ENCODE measurements around the gene IL1RAPL1. TPM values are rescaled to one million over a fixed set of nuclear protein-coding genes. Genes with fewer than 3 reads are reported as not detected.

IL1RAPL1 gene
- total RNA-seq, 4 donors from 2014 or later, result 0.78 TPM; not detected in 3

DNA sequence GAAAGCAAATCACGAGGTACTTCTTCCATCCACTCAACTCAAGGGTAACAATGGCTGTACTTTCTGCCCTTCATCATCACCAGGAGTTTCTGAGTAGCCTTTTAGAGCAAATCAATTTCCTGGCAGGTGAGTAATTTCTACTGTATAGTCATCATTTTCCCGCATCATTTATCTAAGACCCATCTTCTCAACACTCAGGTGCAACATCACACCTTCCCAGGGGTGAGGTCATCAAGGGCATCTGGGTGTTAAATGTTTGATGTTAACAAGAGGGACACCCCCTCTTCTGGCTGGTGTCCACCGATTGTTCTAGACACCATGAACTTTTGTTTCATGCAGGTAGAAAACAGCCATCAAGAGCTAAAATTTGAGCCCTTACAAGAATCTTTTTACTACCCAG lies 1314.8 kb downstream of the IL1RAPL1 start:
- Histone ChIP-seq H3K36me3 (no peaks in the 10 kb centered on the region), H3K9me3 (no peaks in the 10 kb centered on the region), H3K4me3 (replicated peaks in 1 of 3) (no peak overlapping the region), H3K27me3 (no peaks in the 10 kb centered on the region), H3K27ac (no peak overlapping the region), H3K4me1 (no peaks in the 10 kb centered on the region)
- TF ChIP-seq, protein P1, sequence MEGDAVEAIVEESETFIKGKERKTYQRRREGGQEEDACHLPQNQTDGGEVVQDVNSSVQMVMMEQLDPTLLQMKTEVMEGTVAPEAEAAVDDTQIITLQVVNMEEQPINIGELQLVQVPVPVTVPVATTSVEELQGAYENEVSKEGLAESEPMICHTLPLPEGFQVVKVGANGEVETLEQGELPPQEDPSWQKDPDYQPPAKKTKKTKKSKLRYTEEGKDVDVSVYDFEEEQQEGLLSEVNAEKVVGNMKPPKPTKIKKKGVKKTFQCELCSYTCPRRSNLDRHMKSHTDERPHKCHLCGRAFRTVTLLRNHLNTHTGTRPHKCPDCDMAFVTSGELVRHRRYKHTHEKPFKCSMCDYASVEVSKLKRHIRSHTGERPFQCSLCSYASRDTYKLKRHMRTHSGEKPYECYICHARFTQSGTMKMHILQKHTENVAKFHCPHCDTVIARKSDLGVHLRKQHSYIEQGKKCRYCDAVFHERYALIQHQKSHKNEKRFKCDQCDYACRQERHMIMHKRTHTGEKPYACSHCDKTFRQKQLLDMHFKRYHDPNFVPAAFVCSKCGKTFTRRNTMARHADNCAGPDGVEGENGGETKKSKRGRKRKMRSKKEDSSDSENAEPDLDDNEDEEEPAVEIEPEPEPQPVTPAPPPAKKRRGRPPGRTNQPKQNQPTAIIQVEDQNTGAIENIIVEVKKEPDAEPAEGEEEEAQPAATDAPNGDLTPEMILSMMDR (IDR thresholded peaks at IDR 0.05), result no peak
- TF ChIP-seq POLR2A (IDR thresholded peaks at IDR 0.05), result no peak
- DNase-seq, result no peak
- intact Hi-C loops (cut with DNase I), result no loop called here
- WGBS, 2 donors, result 74 to 85% methylated on average over 3 of the region's 3 CpGs

- DNase-seq, result no peak
- no peak for TF ChIP-seq POLR2A (IDR thresholded peaks at IDR 0.05)
- TF ChIP-seq, protein P1 (IDR thresholded peaks at IDR 0.05), result peak in 2 of 6 experiments; percentile 16 to 17
Measured at GRCh38 chrX:29903360-29903759, 1316.1 kb downstream of the IL1RAPL1 start.

DNA sequence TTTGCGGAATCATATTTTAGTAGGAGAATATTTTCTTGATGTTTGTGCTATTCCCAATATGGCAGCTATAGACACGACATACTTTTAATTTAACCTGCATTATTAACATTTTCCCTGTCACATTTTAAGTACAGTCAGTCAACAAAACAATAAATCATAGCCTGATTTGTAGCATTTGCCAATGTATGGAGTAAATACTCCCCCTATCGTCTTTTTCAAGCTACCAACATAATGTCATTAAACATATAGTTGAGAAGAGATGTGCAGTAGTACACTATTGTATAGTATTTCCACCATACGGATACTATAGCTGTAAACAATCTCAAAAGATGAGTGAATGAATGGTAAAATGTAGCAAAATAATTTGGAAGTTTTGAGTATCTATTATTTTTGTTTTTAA lies 1324.4 kb downstream of the IL1RAPL1 start:
- TF ChIP-seq, protein P1 (IDR thresholded peaks at IDR 0.05), result no peak
- no peak for TF ChIP-seq POLR2A (IDR thresholded peaks at IDR 0.05)
- Histone ChIP-seq H3K27me3 (no peaks in the 10 kb centered on the region), H3K4me1 (no peaks in the 10 kb centered on the region), H3K4me3 (replicated peaks in 1 of 3) (no peak overlapping the region), H3K27ac (no peak overlapping the region), H3K36me3 (no peaks in the 10 kb centered on the region), H3K9me3 (no peaks in the 10 kb centered on the region)
- 85 to 86% methylated on average over 4 of the region's 4 CpGs for WGBS, 2 donors
- intact Hi-C loops (cut with DNase I), result no loop called here
- no peak for DNase-seq

More at GRCh38 chrX:29903360-29903759, 1316.1 kb downstream of the IL1RAPL1 start:
- intact Hi-C loops (cut with DNase I), result no loop called here
- H3K4me1 ChIP-seq, result no peaks in the 10 kb centered on the region
- no peaks in the 10 kb centered on the region for H3K36me3 ChIP-seq
- H3K27me3 ChIP-seq, result no peaks in the 10 kb centered on the region
- H3K9me3 ChIP-seq, result no peaks in the 10 kb centered on the region
- no peak overlapping the region for H3K27ac ChIP-seq
- no peak overlapping the region for H3K4me3 ChIP-seq (replicated peaks in 1 of 3)

DNA sequence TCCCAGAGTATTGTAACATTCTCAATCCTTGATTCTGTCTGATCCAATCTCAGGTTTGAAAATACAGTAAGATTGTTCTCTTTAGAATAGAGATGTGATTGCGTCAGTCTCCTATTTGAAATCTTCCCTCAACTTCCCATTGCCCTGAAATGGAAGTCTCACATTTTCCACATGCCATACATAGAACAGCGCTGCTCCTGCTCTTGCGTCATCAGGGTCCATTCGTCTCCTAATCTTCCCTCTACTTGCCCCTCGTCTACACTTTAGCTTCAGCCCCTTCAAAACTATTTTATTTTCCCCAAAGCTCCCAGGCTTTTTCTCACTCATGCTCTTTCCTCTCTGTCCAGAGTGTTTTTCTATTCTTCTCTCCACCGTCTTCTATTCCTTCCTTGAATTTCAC lies 1326.4 kb downstream of the IL1RAPL1 start:
- Histone ChIP-seq H3K4me3 (replicated peaks in 1 of 3) (no peak overlapping the region), H3K27me3 (no peaks in the 10 kb centered on the region), H3K9me3 (no peaks in the 10 kb centered on the region), H3K4me1 (no peaks in the 10 kb centered on the region), H3K27ac (no peak overlapping the region), H3K36me3 (no peaks in the 10 kb centered on the region)
- no peak for TF ChIP-seq POLR2A (IDR thresholded peaks at IDR 0.05)
- TF ChIP-seq, protein P1 (IDR thresholded peaks at IDR 0.05), result no peak
- no peak for DNase-seq
- WGBS, 2 donors, result 91 to 97% methylated on average over 6 of the region's 6 CpGs
- intact Hi-C loops (cut with DNase I), result no loop called here

DNA sequence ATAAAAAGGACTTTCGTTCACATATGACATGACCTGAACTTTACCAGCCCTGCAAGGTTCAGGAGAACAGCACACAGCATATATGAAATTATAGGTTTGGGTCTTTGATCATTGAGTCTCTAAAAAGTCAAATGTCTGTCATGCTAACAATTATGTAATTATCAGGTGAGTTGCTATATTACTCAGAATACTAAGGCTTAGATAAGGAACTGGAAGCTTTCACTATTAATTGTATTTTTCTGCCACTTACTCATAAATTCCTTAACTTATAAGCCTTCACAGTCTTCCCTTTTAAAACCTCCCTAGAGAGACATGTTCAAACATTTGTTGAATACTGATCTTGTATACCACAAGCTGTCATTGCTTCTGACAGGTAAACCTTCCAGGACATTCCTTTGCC lies 1335.4 kb downstream of the IL1RAPL1 start:
- H3K9me3 ChIP-seq, result no peaks in the 10 kb centered on the region
- intact Hi-C loops (cut with DNase I), result no loop called here
- no peaks in the 10 kb centered on the region for H3K4me1 ChIP-seq
- DNase-seq, result no peak
- no peak overlapping the region for H3K4me3 ChIP-seq (replicated peaks in 1 of 3)
- no peak overlapping the region for H3K27ac ChIP-seq
- WGBS, 2 donors, result 87 to 88% methylated on average over 1 of the region's 1 CpG
- no peaks in the 10 kb centered on the region for H3K27me3 ChIP-seq
- H3K36me3 ChIP-seq, result no peaks in the 10 kb centered on the region
- TF ChIP-seq, protein P1 (IDR thresholded peaks at IDR 0.05), result no peak
- TF ChIP-seq POLR2A (IDR thresholded peaks at IDR 0.05), result no peak

All from thyroid gland (tissue), 4 donors.